ENCODE measurements around the gene SLC24A3.

Gene SLC24A3

GRCh38 chr20:19605786-19606485 is 393.5 kb downstream of the SLC24A3 start:
- Mint-ChIP-seq H3K4me3 (no peak overlapping the region), H3K27ac (no peak overlapping the region), H3K27me3 (ENCODE audit: low read depth) (no peaks in the 10 kb centered on the region), H3K36me3 (ENCODE audit: low read depth) (no peaks in the 10 kb centered on the region), H3K9me3 (no peaks in the 10 kb centered on the region), H3K4me1 (ENCODE audit: low read depth) (no peaks in the 10 kb centered on the region)
- no peak for DNase-seq (ENCODE audit: low spot score)

GRCh38 chr20:19609642-19610223 is 397.3 kb downstream of the SLC24A3 start:
- Mint-ChIP-seq H3K4me3 (no peak overlapping the region), H3K9me3 (no peaks in the 10 kb centered on the region), H3K27me3 (ENCODE audit: low read depth) (peaks cover 4% of the 10 kb centered on the region), H3K36me3 (ENCODE audit: low read depth) (no peaks in the 10 kb centered on the region), H3K4me1 (ENCODE audit: low read depth) (no peaks in the 10 kb centered on the region), H3K27ac (no peak overlapping the region)
- DNase-seq (ENCODE audit: low spot score) = no peak

GRCh38 chr20:19615629-19616028 is 403.2 kb downstream of the SLC24A3 start:
- no peaks in the 10 kb centered on the region for H3K36me3 Mint-ChIP-seq (ENCODE audit: low read depth)
- peaks cover 4% of the 10 kb centered on the region for H3K4me1 Mint-ChIP-seq (ENCODE audit: low read depth)
- peaks cover 4% of the 10 kb centered on the region for H3K27me3 Mint-ChIP-seq (ENCODE audit: low read depth)
- H3K27ac Mint-ChIP-seq = no peak overlapping the region
- no peak overlapping the region for H3K4me3 Mint-ChIP-seq
- no peaks in the 10 kb centered on the region for H3K9me3 Mint-ChIP-seq
- DNase-seq (ENCODE audit: low spot score) = no peak

- H3K4me1 Mint-ChIP-seq (ENCODE audit: low read depth) = peaks cover 6% of the 10 kb centered on the region
- H3K36me3 Mint-ChIP-seq (ENCODE audit: low read depth) = no peaks in the 10 kb centered on the region
- H3K4me3 Mint-ChIP-seq = no peak overlapping the region
- peaks cover 4% of the 10 kb centered on the region for H3K27me3 Mint-ChIP-seq (ENCODE audit: low read depth)
- DNase-seq (ENCODE audit: low spot score) = no peak
- H3K27ac Mint-ChIP-seq = no peak overlapping the region
- H3K9me3 Mint-ChIP-seq = no peaks in the 10 kb centered on the region
Observed at GRCh38 chr20:19616081-19616480, 403.6 kb downstream of the SLC24A3 start.

GRCh38 chr20:19616620-19617019 is 404.2 kb downstream of the SLC24A3 start:
- Mint-ChIP-seq H3K4me3 (no peak overlapping the region), H3K36me3 (ENCODE audit: low read depth) (no peaks in the 10 kb centered on the region), H3K4me1 (ENCODE audit: low read depth) (peaks cover 10% of the 10 kb centered on the region), H3K9me3 (no peaks in the 10 kb centered on the region), H3K27ac (no peak overlapping the region), H3K27me3 (ENCODE audit: low read depth) (peaks cover 4% of the 10 kb centered on the region)
- no peak for DNase-seq (ENCODE audit: low spot score)

GRCh38 chr20:19617256-19617655 is 404.8 kb downstream of the SLC24A3 start:
- H3K27ac Mint-ChIP-seq = no peak overlapping the region
- H3K36me3 Mint-ChIP-seq (ENCODE audit: low read depth) = no peaks in the 10 kb centered on the region
- H3K4me1 Mint-ChIP-seq (ENCODE audit: low read depth) = peaks cover 13% of the 10 kb centered on the region
- no peak overlapping the region for H3K4me3 Mint-ChIP-seq
- H3K27me3 Mint-ChIP-seq (ENCODE audit: low read depth) = peaks cover 4% of the 10 kb centered on the region
- DNase-seq (ENCODE audit: low spot score) = no peak
- H3K9me3 Mint-ChIP-seq = no peaks in the 10 kb centered on the region

- no peak overlapping the region for H3K4me3 Mint-ChIP-seq
- H3K9me3 Mint-ChIP-seq = peaks cover 5% of the 10 kb centered on the region
- no peaks in the 10 kb centered on the region for H3K36me3 Mint-ChIP-seq (ENCODE audit: low read depth)
- H3K27ac Mint-ChIP-seq = no peak overlapping the region
- no peak for DNase-seq (ENCODE audit: low spot score)
- H3K4me1 Mint-ChIP-seq (ENCODE audit: low read depth) = peaks cover 13% of the 10 kb centered on the region
- H3K27me3 Mint-ChIP-seq (ENCODE audit: low read depth) = peaks cover under 1% of the 10 kb centered on the region
Observed at GRCh38 chr20:19618711-19619110, 406.3 kb downstream of the SLC24A3 start.

- H3K4me3 Mint-ChIP-seq = no peak overlapping the region
- no peaks in the 10 kb centered on the region for H3K36me3 Mint-ChIP-seq (ENCODE audit: low read depth)
- no peaks in the 10 kb centered on the region for H3K27me3 Mint-ChIP-seq (ENCODE audit: low read depth)
- peaks cover 13% of the 10 kb centered on the region for H3K4me1 Mint-ChIP-seq (ENCODE audit: low read depth)
- no peak for DNase-seq (ENCODE audit: low spot score)
- no peak overlapping the region for H3K27ac Mint-ChIP-seq
- H3K9me3 Mint-ChIP-seq = peaks cover 11% of the 10 kb centered on the region
Observed at GRCh38 chr20:19619904-19620430, 407.5 kb downstream of the SLC24A3 start.

- DNase-seq (ENCODE audit: low spot score) = no peak
- Mint-ChIP-seq H3K36me3 (ENCODE audit: low read depth) (no peaks in the 10 kb centered on the region), H3K4me1 (ENCODE audit: low read depth) (peaks cover 13% of the 10 kb centered on the region), H3K27me3 (ENCODE audit: low read depth) (no peaks in the 10 kb centered on the region), H3K27ac (no peak overlapping the region), H3K4me3 (no peak overlapping the region), H3K9me3 (peaks cover 11% of the 10 kb centered on the region)
Observed at GRCh38 chr20:19620446-19620845, 408.0 kb downstream of the SLC24A3 start.

- no peak overlapping the region for H3K27ac Mint-ChIP-seq
- no peaks in the 10 kb centered on the region for H3K36me3 Mint-ChIP-seq (ENCODE audit: low read depth)
- DNase-seq (ENCODE audit: low spot score) = peak; percentile 9
- peaks cover 11% of the 10 kb centered on the region for H3K9me3 Mint-ChIP-seq
- H3K4me3 Mint-ChIP-seq = no peak overlapping the region
- no peaks in the 10 kb centered on the region for H3K27me3 Mint-ChIP-seq (ENCODE audit: low read depth)
- peaks cover 13% of the 10 kb centered on the region for H3K4me1 Mint-ChIP-seq (ENCODE audit: low read depth)
Observed at GRCh38 chr20:19621072-19621471, 408.6 kb downstream of the SLC24A3 start.

GRCh38 chr20:19624221-19624965 is 412.0 kb downstream of the SLC24A3 start:
- Mint-ChIP-seq H3K4me1 (ENCODE audit: low read depth) (peaks cover 13% of the 10 kb centered on the region), H3K27me3 (ENCODE audit: low read depth) (no peaks in the 10 kb centered on the region), H3K36me3 (ENCODE audit: low read depth) (no peaks in the 10 kb centered on the region), H3K27ac (no peak overlapping the region), H3K4me3 (no peak overlapping the region), H3K9me3 (peaks cover 11% of the 10 kb centered on the region)
- no peak for DNase-seq (ENCODE audit: low spot score)

GRCh38 chr20:19625426-19625825 is 413.0 kb downstream of the SLC24A3 start:
- no peak for DNase-seq (ENCODE audit: low spot score)
- Mint-ChIP-seq H3K27ac (no peak overlapping the region), H3K27me3 (ENCODE audit: low read depth) (no peaks in the 10 kb centered on the region), H3K4me3 (no peak overlapping the region), H3K4me1 (ENCODE audit: low read depth) (peaks cover 12% of the 10 kb centered on the region), H3K9me3 (peaks cover 11% of the 10 kb centered on the region), H3K36me3 (ENCODE audit: low read depth) (no peaks in the 10 kb centered on the region)

GRCh38 chr20:19626896-19627295 is 414.5 kb downstream of the SLC24A3 start:
- H3K4me3 Mint-ChIP-seq = no peak overlapping the region
- H3K36me3 Mint-ChIP-seq (ENCODE audit: low read depth) = no peaks in the 10 kb centered on the region
- peaks cover 4% of the 10 kb centered on the region for H3K4me1 Mint-ChIP-seq (ENCODE audit: low read depth)
- no peak for DNase-seq (ENCODE audit: low spot score)
- H3K9me3 Mint-ChIP-seq = peaks cover 11% of the 10 kb centered on the region
- no peak overlapping the region for H3K27ac Mint-ChIP-seq
- H3K27me3 Mint-ChIP-seq (ENCODE audit: low read depth) = no peaks in the 10 kb centered on the region

GRCh38 chr20:19628570-19629134 is 416.2 kb downstream of the SLC24A3 start:
- peak; percentile 14 for DNase-seq (ENCODE audit: low spot score)

More at GRCh38 chr20:19628570-19629134, 416.2 kb downstream of the SLC24A3 start:
- no peaks in the 10 kb centered on the region for H3K27me3 Mint-ChIP-seq (ENCODE audit: low read depth)
- no peaks in the 10 kb centered on the region for H3K36me3 Mint-ChIP-seq (ENCODE audit: low read depth)
- H3K27ac Mint-ChIP-seq = no peak overlapping the region
- no peak overlapping the region for H3K4me3 Mint-ChIP-seq
- H3K9me3 Mint-ChIP-seq = peaks cover 7% of the 10 kb centered on the region
- no peaks in the 10 kb centered on the region for H3K4me1 Mint-ChIP-seq (ENCODE audit: low read depth)
